IMR-90 (cell line): ENCODE results near the gene C16orf86. TPM values are rescaled to one million over a fixed set of nuclear protein-coding genes. Genes with fewer than 3 reads are reported as not detected.

Experiments
- ATAC-seq: fragments of 200-7000 bp; cut with Tn5 transposase; 2 replicates; pipeline ENCODE4 v1.9.1; 2020; ENCODE audit warnings: low read depth, mild to moderate bottlenecking, moderate library complexity
- BruUV-seq: library from RNA; stranded (reverse); fragments of 400-500 nt; replicated peaks from 2 replicates; lab custom pipeline; 2021; lab: Mats Ljungman, UMichigan
- CTCF ChIA-PET: fragments of 300-600 bp; formaldehyde crosslinking; extraction: SDS; loops from one replicate; lab custom pipeline; 2021; ENCODE audit warnings: antibody characterized with exemption; lab: Yijun Ruan, JAX
- POLR2A ChIA-PET: fragments of 300-600 bp; sonication (Branson Sonifier 250); formaldehyde crosslinking; loops from one replicate; lab custom pipeline; 2022; ENCODE audit warnings: antibody characterized with exemption; ENCODE audit not compliant: unreplicated experiment; lab: Charles Lee
- DNase-seq: peaks from one replicate; pipeline ENCODE4 v3.0.0; 2013
- H2AFZ ChIP-seq: replicated peaks from 2 replicates; pipeline ENCODE3; 2013; ENCODE audit warnings: low read length, mild to moderate bottlenecking; ENCODE audit not compliant: poor library complexity
- H2AK5ac ChIP-seq: 2 replicates; pipeline ENCODE4 v1.6.1; 2013; ENCODE audit warnings: low read depth, low read length, inconsistent platforms
- H2AK9ac ChIP-seq: replicated peaks from 2 replicates; pipeline ENCODE3; 2013; ENCODE audit warnings: mild to moderate bottlenecking, low read depth, low read length, moderate library complexity; ENCODE audit not compliant: poor library complexity
- H2BK120ac ChIP-seq: 2 replicates; pipeline ENCODE4 v1.6.1; 2013; ENCODE audit warnings: low read depth, low read length, inconsistent platforms
- H2BK15ac ChIP-seq: 3 replicates; pipeline ENCODE4 v1.6.1; 2013; ENCODE audit warnings: low read depth, low read length, inconsistent platforms
- H2BK20ac ChIP-seq: 2 replicates; pipeline ENCODE4 v1.6.1; 2013; ENCODE audit warnings: low read depth, mild to moderate bottlenecking, inconsistent platforms, low read length, moderate library complexity
- H2BK5ac ChIP-seq: 2 replicates; pipeline ENCODE4 v1.6.1; 2013; ENCODE audit warnings: mild to moderate bottlenecking, low read depth, low read length, inconsistent platforms; ENCODE audit not compliant: poor library complexity, severe bottlenecking
- H3K14ac ChIP-seq: replicated peaks from 2 replicates; pipeline ENCODE4 v1.6.1; 2013; ENCODE audit warnings: low read depth, low read length, inconsistent platforms
- H3K18ac ChIP-seq: 2 replicates; pipeline ENCODE4 v1.6.1; 2013; ENCODE audit warnings: low read depth, low read length, control low read depth
- H3K23ac ChIP-seq: 2 replicates; pipeline ENCODE4 v1.6.1; 2013; ENCODE audit warnings: low read depth, low read length, inconsistent platforms
- H3K27ac ChIP-seq: 2 replicates; pipeline ENCODE4 v1.5.1; 2013; ENCODE audit warnings: mild to moderate bottlenecking, control low read depth, low read length; ENCODE audit not compliant: insufficient read depth
- H3K27me3 ChIP-seq: 2 replicates; pipeline ENCODE4 v1.6.1; 2013; ENCODE audit warnings: low read length; ENCODE audit not compliant: control insufficient read depth, insufficient read depth
- H3K36me3 ChIP-seq: 2 replicates; pipeline ENCODE4 v1.6.1; 2013; ENCODE audit warnings: low read length, mixed read lengths; ENCODE audit not compliant: control insufficient read depth, insufficient read depth
- H3K4ac ChIP-seq: 2 replicates; pipeline ENCODE4 v1.6.1; 2013; ENCODE audit warnings: low read depth, low read length, inconsistent platforms
- H3K4me1 ChIP-seq: 2 replicates; pipeline ENCODE4 v1.6.1; 2013; ENCODE audit warnings: low read length, mixed read lengths; ENCODE audit not compliant: control insufficient read depth, insufficient read depth
- H3K4me2 ChIP-seq: 2 replicates; pipeline ENCODE4 v1.6.1; 2013; ENCODE audit warnings: low read depth, mild to moderate bottlenecking, control low read depth, low read length, moderate library complexity
- H3K4me3 ChIP-seq: 2 replicates; pipeline ENCODE4 v1.5.1; 2013; ENCODE audit warnings: low read depth, mild to moderate bottlenecking, control low read depth, low read length, moderate library complexity; ENCODE audit not compliant: insufficient read depth
- H3K56ac ChIP-seq: 2 replicates; pipeline ENCODE4 v1.6.1; 2013; ENCODE audit warnings: low read length, inconsistent platforms; ENCODE audit not compliant: insufficient read depth; ENCODE audit errors: extremely low read depth
- H3K79me1 ChIP-seq, 2 experiments: 2 replicates each; pipeline ENCODE4 v1.6.1; 2013; ENCODE audit warnings: low read length in 2 of 2, inconsistent platforms in 1 of 2, low read depth in 1 of 2
- H3K9ac ChIP-seq: 2 replicates; pipeline ENCODE4 v1.6.1; 2013; ENCODE audit warnings: low read depth, low read length, control low read depth
- H3K9me1 ChIP-seq: 2 replicates; pipeline ENCODE4 v1.6.1; 2013; ENCODE audit warnings: low read length, inconsistent platforms; ENCODE audit not compliant: insufficient read depth
- H3K9me3 ChIP-seq: 2 replicates; pipeline ENCODE4 v1.6.1; 2013; ENCODE audit warnings: low read length; ENCODE audit not compliant: control insufficient read depth, insufficient read depth
- H4K20me1 ChIP-seq: 2 replicates; pipeline ENCODE4 v1.6.1; 2013; ENCODE audit warnings: low read length, inconsistent platforms; ENCODE audit not compliant: insufficient read depth
- H4K5ac ChIP-seq: 2 replicates; pipeline ENCODE4 v1.6.1; 2013; ENCODE audit warnings: mild to moderate bottlenecking, low read depth, low read length, control low read depth
- H4K8ac ChIP-seq, 2 experiments: 2 replicates each; pipeline ENCODE4 v1.6.1; 2013; ENCODE audit warnings: low read depth in 2 of 2, low read length in 2 of 2, control low read depth in 1 of 2, inconsistent platforms in 1 of 2
- H4K91ac ChIP-seq: 2 replicates; pipeline ENCODE4 v1.6.1; 2013; ENCODE audit warnings: low read depth, low read length, inconsistent platforms; ENCODE audit not compliant: insufficient read depth
- CEBPB ChIP-seq: IDR thresholded peaks from 2 replicates; pipeline ENCODE4 v1.6.1; 2012; ENCODE audit warnings: low read depth, low read length, improper control_type of control experiment
- WGBS, 2 experiments: methylation state at CpG; one replicate each; pipeline versions ENCODE4 v1.1.5 to v1.1.7; 2013; ENCODE audit warnings: missing lambda C conversion rate in 2 of 2; ENCODE audit not compliant: insufficient read length in 1 of 2; ENCODE audit errors: extremely low coverage in 2 of 2; 5-methylcytosine and 5-hydroxymethylcytosine counted together
- dilution Hi-C: fragments of 300-500 bp; cut with HindIII; formaldehyde crosslinking; loops from one replicate; pipeline ENCODE4 v1.14.3; 2018; ENCODE audit warnings: low sequenced_read_pairs; ENCODE audit not compliant: unreplicated experiment
- in situ Hi-C: fragments of 300-500 bp; cut with MboI; formaldehyde crosslinking; loops from 3 replicates; pipeline ENCODE4 v1.14.3; 2019; ENCODE audit warnings: low sequenced_read_pairs, inconsistent platforms, mixed read lengths
- intact Hi-C: fragments of 100-400 bp; cut with micrococcal nuclease; formaldehyde crosslinking; loops from 2 replicates; pipeline ENCODE4 v1.10.0; 2022
- polyA plus RNA-seq, 3 experiments: library from polyadenylated mRNA; depleted of rRNA; stranded (reverse); fragments of >200 nt; gene quantifications; 2 replicates each; pipeline ENCODE4 v1.2.3, GENCODE V29; 2012; ENCODE audit warnings: low replicate concordance in 1 of 3
- total RNA-seq: library from RNA; depleted of rRNA; stranded (reverse); fragments of >200 nt; gene quantifications from 2 replicates; pipeline ENCODE4 v1.2.3, GENCODE V29; 2012
- TF ChIP-seq, protein P1 (sequence below): conservative IDR thresholded peaks from 2 replicates; pipeline ENCODE4 v1.5.1; 2012; ENCODE audit warnings: mild to moderate bottlenecking, low read depth, low read length, improper control_type of control experiment

Gene C16orf86
- total and polyA plus RNA-seq, 2 of the 4 experiments (the other 2 are of a cell fraction): 0.54 to 0.70 TPM

DNA sequence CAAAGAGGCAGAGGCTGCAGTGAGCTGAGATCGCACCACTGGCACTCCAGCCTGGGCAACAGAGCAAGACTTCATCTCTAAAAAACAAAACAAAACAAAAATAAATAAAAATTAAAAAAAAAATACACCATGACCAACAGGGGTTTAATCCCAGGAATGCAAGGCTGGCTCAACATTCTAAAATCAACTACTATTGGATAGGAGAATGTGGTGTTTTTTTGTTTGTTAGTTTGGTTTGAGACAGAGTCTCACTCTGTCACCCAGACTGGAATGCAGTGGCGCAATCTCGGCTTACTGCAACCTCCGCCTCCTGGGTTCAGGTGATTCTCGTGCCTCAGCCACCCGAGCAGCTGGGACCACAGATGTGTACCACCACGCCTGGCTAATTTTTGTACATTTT lies 32.7 kb downstream of the C16orf86 start:
- Histone ChIP-seq H3K27ac (no peak overlapping the region), H3K4me2 (no peak overlapping the region), H3K56ac (no peak overlapping the region), H3K27me3 (no peaks in the 10 kb centered on the region), H3K9ac (no peak overlapping the region), H2BK15ac (no peak overlapping the region), H3K18ac (no peak overlapping the region), H4K8ac (no peak overlapping the region), H4K20me1 (peaks cover 9% of the 10 kb centered on the region; the same call in 1 of the 2 replicates), H2AFZ (no peak overlapping the region), H2AK5ac (no peak overlapping the region), H3K14ac (no peak overlapping the region), H3K23ac (no peak overlapping the region), H3K9me1 (peaks cover 9% of the 10 kb centered on the region; the same call in 1 of the 2 replicates), H2AK9ac (no peak overlapping the region), H2BK20ac (no peak overlapping the region), H3K4me3 (no peak overlapping the region), H2BK120ac (no peak overlapping the region), H4K5ac (no peak overlapping the region), H3K4me1 (no peaks in the 10 kb centered on the region), H3K9me3 (no peaks in the 10 kb centered on the region), H3K4ac (no peak overlapping the region), H3K79me1 (peaks cover 5 to 44% of the 10 kb centered on the region in 2 experiments), H4K91ac (no peak overlapping the region), H2BK5ac (no peak overlapping the region), H3K36me3 (no peaks in the 10 kb centered on the region)
- ChIA-PET CTCF (no interaction called here), POLR2A (no interaction called here)
- 100% methylated on average over 3 of the region's 7 CpGs; no CpG with 5 or more reads in 1 of the 2 experiments for WGBS, 2 experiments
- DNase-seq (no peak), ATAC-seq (no peak)
- TF ChIP-seq CEBPB: 0 out of 2 replicates have a peak, but pooled peaks have one; percentile 17
- TF ChIP-seq, protein P1, sequence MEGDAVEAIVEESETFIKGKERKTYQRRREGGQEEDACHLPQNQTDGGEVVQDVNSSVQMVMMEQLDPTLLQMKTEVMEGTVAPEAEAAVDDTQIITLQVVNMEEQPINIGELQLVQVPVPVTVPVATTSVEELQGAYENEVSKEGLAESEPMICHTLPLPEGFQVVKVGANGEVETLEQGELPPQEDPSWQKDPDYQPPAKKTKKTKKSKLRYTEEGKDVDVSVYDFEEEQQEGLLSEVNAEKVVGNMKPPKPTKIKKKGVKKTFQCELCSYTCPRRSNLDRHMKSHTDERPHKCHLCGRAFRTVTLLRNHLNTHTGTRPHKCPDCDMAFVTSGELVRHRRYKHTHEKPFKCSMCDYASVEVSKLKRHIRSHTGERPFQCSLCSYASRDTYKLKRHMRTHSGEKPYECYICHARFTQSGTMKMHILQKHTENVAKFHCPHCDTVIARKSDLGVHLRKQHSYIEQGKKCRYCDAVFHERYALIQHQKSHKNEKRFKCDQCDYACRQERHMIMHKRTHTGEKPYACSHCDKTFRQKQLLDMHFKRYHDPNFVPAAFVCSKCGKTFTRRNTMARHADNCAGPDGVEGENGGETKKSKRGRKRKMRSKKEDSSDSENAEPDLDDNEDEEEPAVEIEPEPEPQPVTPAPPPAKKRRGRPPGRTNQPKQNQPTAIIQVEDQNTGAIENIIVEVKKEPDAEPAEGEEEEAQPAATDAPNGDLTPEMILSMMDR: no peak
- BruUV-seq: no TSS peak
- dilution Hi-C loops: no loop called here
- intact Hi-C loops: no loop called here
- in situ Hi-C loops: no loop called here
